Esophagus (tissue), 2 donors: ENCODE measurements around the gene TUBGCP6. TPM values are rescaled to one million over a fixed set of nuclear protein-coding genes. Genes with fewer than 3 reads are reported as not detected.

Source experiments
- H3K27ac ChIP-seq, 2 donors: one replicate each; pipeline ENCODE4 v1.5.1; 2013; ENCODE audit warnings: low read depth in 2 of 2, mild to moderate bottlenecking in 2 of 2, inconsistent platforms in 1 of 2, low read length in 1 of 2, moderate library complexity in 1 of 2
- H3K27me3 ChIP-seq, 2 donors: one replicate each; pipeline ENCODE4 v1.6.1; 2013; ENCODE audit warnings: low read length in 2 of 2, control low read depth in 1 of 2, mild to moderate bottlenecking in 1 of 2; ENCODE audit not compliant: insufficient read depth in 2 of 2, control insufficient read depth in 1 of 2
- H3K36me3 ChIP-seq, 2 donors: one replicate each; pipeline ENCODE4 v1.6.1; 2013; ENCODE audit warnings: low read length in 1 of 2; ENCODE audit not compliant: control insufficient read depth in 2 of 2, insufficient read depth in 2 of 2
- H3K4me1 ChIP-seq, 2 donors: one replicate each; pipeline ENCODE4 v1.6.1; 2013; ENCODE audit warnings: low read length in 1 of 2; ENCODE audit not compliant: control insufficient read depth in 2 of 2, insufficient read depth in 2 of 2
- H3K4me3 ChIP-seq, 2 donors: one replicate each; pipeline ENCODE4 v1.5.1; 2013; ENCODE audit warnings: low read length in 2 of 2, mild to moderate bottlenecking in 2 of 2, low read depth in 1 of 2, moderate library complexity in 1 of 2
- H3K9me3 ChIP-seq, 2 donors: one replicate each; pipeline ENCODE4 v1.6.1; 2013; ENCODE audit warnings: mild to moderate bottlenecking in 2 of 2, low read depth in 1 of 2, low read length in 1 of 2, moderate library complexity in 1 of 2; ENCODE audit not compliant: control insufficient read depth in 2 of 2, insufficient read depth in 1 of 2
- WGBS, 2 donors: extraction: QIAGEN DNeasy Blood & Tissue Kit; methylation state at CpG; one replicate each; pipeline ENCODE4 v1.1.7; 2013; 5-methylcytosine and 5-hydroxymethylcytosine counted together
- polyA plus RNA-seq, 2 donors: library from polyadenylated mRNA; stranded (reverse); fragments of 200-250 nt; gene quantifications; one replicate each; pipeline ENCODE4 v1.2.3, GENCODE V29; 2013
- donor health status: healthy with polysubstance abuse.
- donor health status: Bipolar disorder and iron deficiency.

TUBGCP6 gene
- polyA plus RNA-seq, 2 donors = 19.3 to 37.9 TPM

DNA sequence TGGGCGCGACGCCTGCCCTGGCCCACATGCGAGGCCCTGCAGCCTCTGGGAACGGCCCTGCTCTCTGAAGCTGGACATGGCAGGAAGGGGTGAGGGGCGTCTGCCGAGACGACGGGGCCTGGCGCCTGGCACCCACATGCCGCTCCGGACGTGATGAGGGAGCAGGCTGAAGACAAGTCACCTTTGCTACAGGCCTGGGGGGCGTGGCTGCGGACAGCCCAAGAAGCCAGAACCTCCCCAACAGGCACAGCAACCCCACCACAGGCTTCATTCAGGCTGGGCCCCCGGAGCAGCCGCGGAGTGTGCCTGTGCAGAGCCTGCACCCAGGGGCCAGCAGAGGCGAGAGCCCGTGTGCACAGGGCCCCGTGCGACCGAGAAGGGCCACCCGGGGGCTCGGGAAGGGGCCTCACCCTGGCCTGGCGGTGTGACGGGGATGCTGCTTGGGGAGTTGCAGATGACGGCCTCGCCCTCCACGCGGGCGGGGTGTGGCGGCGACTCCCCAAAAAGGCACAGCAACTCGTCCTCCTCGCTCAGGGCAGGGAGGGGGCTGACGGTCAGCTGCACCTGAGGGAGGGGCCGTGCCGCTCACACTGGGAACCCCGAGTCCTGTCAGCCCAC is 42.0 kb upstream of the TUBGCP6 start:
- Histone ChIP-seq H3K4me1 (peaks cover 6 to 40% of the 10 kb centered on the region in 2 donors), H3K9me3 (no peaks in the 10 kb centered on the region), H3K36me3 (peaks cover 5 to 85% of the 10 kb centered on the region in 2 donors), H3K27ac (peak overlapping the region; percentile 21 to 75), H3K4me3 (no peak overlapping the region), H3K27me3 (no peaks in the 10 kb centered on the region)
- 83 to 86% methylated on average over 37 to 40 of the region's 40 CpGs for WGBS, 2 donors

GRCh38 chr22:50286275-50286674 is 41.5 kb upstream of the TUBGCP6 start:
- H3K4me3 ChIP-seq = no peak overlapping the region
- peaks cover 3 to 44% of the 10 kb centered on the region in 2 donors for H3K4me1 ChIP-seq
- H3K27ac ChIP-seq = peak overlapping the region; percentile 21 to 75
- H3K27me3 ChIP-seq = no peaks in the 10 kb centered on the region
- 76 to 83% methylated on average over 19 to 21 of the region's 21 CpGs for WGBS, 2 donors
- peaks cover 0 to under 1% of the 10 kb centered on the region in 2 donors for H3K9me3 ChIP-seq
- H3K36me3 ChIP-seq = peaks cover 5 to 87% of the 10 kb centered on the region in 2 donors

DNA sequence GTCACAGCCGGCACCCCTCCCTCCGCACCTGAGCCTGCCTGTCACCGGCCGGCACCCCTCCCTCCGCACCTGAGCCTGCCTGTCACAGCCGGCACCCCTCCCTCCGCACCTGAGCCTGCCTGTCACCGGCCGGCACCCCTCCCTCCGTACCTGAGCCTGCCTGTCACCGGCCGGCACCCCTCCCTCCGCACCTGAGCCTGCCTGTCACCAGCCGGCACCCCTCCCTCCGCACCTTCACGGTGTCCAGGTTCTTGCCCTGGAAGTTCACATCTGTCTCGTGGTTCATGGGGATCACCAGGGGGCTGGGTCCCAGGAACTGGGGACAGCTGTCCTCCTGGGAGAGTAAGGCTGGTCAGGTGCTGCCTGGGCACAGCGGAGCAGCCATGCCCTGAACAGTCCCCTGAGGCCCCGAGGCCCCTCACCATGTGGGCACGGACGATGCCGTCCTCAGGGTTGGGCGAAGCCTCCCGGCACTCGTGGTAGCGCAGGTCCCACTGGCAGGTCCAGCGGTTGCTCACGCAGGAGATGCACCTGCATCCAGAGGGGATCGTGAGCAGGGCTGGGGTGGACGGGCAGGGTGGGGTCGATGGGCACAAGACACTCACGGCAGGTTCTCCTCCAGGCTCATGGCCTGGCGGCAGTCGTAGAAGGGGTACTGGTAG is 40.9 kb upstream of the TUBGCP6 start:
- 86 to 88% methylated on average over 25 to 33 of the region's 34 CpGs for WGBS, 2 donors
- Histone ChIP-seq H3K27ac (peak overlapping the region in 1 of 2 donors; percentile 75), H3K4me3 (no peak overlapping the region), H3K9me3 (peaks cover 0 to 3% of the 10 kb centered on the region in 2 donors), H3K27me3 (no peaks in the 10 kb centered on the region), H3K36me3 (peaks cover 5 to 87% of the 10 kb centered on the region in 2 donors), H3K4me1 (peaks cover 3 to 43% of the 10 kb centered on the region in 2 donors)

DNA sequence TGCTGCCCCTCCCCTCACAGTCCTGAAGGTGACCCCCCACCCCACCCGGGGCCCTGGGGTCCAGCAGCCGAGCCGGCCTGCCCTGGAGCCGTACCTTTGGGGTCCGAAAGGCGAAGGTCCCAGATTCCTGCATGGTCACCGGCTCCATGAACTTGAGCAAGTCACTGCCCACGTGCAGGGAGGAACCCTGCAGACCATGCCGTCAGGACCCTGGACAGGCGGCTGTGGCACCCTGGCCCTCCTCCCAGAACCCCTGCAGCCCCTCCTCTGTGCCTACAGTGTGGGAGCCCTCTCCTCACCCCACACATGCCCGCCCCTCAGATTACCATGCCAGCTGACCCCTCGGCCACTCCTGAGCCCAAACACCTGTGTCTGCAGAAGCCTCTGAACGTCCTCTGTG is 39.7 kb upstream of the TUBGCP6 start:
- no peaks in the 10 kb centered on the region for H3K27me3 ChIP-seq
- peaks cover 0 to 5% of the 10 kb centered on the region in 2 donors for H3K9me3 ChIP-seq
- H3K4me1 ChIP-seq = peaks cover 3 to 46% of the 10 kb centered on the region in 2 donors
- H3K4me3 ChIP-seq = peak overlapping the region; percentile 4 to 34
- H3K36me3 ChIP-seq = peaks cover 5 to 88% of the 10 kb centered on the region in 2 donors
- peak overlapping the region; percentile 74 to 86 for H3K27ac ChIP-seq
- WGBS, 2 donors = 81 to 82% methylated on average over 13 of the region's 13 CpGs

DNA sequence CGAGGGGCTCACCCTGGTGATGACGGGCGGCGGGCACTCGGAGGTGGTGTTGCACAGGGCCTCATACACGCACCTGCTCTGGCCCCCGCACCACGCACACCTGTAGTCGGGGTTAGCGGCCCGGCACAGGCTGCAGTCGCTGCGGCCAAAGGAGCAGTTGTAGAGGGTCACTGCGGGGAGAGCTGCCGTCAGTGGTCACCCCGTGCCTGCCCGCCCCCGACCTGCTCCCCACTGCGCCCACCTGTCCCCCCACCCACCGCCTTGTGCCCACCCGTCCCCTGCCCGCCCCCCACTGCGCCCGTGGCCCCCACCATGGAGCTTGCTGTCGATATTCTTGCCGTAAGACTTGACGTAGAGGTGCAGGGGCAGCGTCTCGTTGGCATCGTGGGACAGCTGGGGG is 39.0 kb upstream of the TUBGCP6 start:
- Histone ChIP-seq H3K4me3 (peak overlapping the region; percentile 5 to 41), H3K9me3 (peaks cover 0 to 5% of the 10 kb centered on the region in 2 donors), H3K36me3 (peaks cover 2 to 88% of the 10 kb centered on the region in 2 donors), H3K4me1 (peaks cover 3 to 43% of the 10 kb centered on the region in 2 donors), H3K27me3 (no peaks in the 10 kb centered on the region), H3K27ac (peak overlapping the region; percentile 43 to 90)
- WGBS, 2 donors = 88 to 91% methylated on average over 25 to 30 of the region's 30 CpGs

DNA sequence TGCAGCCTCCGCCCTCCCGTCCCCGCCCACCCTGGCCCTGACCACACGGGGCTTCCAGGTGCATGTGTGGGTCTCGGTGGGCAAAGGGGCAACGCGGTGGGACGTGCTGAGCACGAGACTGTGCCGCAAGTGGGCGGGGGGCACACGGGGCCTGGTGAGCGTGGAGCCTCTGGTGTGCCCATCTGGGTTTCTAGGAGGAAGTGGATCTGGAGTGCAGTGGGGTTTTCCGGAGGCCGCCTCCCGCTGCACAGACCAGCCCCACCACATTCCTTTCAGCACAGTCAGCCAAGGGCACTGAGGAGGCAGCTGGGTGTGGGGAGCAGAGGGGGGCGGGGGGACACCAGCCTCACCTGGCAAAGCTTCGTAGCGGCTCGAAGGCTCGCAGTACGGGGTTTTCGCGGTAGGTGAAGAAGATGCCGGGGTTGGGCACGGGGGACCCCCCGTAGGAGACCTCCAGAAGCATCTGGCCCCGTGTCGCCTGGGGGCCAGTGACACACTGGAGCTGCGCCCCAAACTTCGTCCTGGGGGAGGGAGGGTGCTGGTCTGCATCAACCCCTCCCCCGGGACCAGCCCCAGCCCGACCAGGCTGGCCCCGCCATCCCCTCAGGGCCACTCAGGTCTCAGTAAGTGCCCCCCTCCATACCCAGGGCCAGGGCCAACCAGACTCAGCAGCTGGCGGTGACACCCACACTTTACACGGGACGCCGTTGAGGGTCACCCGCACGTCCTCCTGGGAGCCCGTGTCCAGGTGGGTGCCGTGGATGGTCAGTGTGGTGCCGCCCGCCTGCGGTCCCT is 37.7 kb upstream of the TUBGCP6 start:
- WGBS, 2 donors = 52 to 57% methylated on average over 44 to 45 of the region's 45 CpGs
- H3K27ac ChIP-seq = peak overlapping the region; percentile 90 to 91
- H3K36me3 ChIP-seq = peaks cover 0 to 88% of the 10 kb centered on the region in 2 donors
- H3K4me1 ChIP-seq = peaks cover 3 to 43% of the 10 kb centered on the region in 2 donors
- H3K4me3 ChIP-seq = peak overlapping the region; percentile 12 to 40
- H3K27me3 ChIP-seq = no peaks in the 10 kb centered on the region
- H3K9me3 ChIP-seq = peaks cover 0 to 5% of the 10 kb centered on the region in 2 donors

- WGBS, 2 donors = 42 to 52% methylated on average over 25 of the region's 25 CpGs
- peak overlapping the region; percentile 76 to 82 for H3K27ac ChIP-seq
- peaks cover 0 to 5% of the 10 kb centered on the region in 2 donors for H3K9me3 ChIP-seq
- peak overlapping the region; percentile 12 to 40 for H3K4me3 ChIP-seq
- no peaks in the 10 kb centered on the region for H3K27me3 ChIP-seq
- H3K36me3 ChIP-seq = peaks cover 0 to 86% of the 10 kb centered on the region in 2 donors
- peaks cover 3 to 40% of the 10 kb centered on the region in 2 donors for H3K4me1 ChIP-seq
These were observed 37.1 kb upstream of the TUBGCP6 start for GRCh38 chr22:50281957-50282356.

- WGBS, 2 donors = 86 to 88% methylated on average over 26 to 36 of the region's 36 CpGs
- Histone ChIP-seq H3K4me3 (peak overlapping the region in 1 of 2 donors; percentile 40), H3K4me1 (peaks cover 3 to 36% of the 10 kb centered on the region in 2 donors), H3K27me3 (no peaks in the 10 kb centered on the region), H3K36me3 (peaks cover 0 to 85% of the 10 kb centered on the region in 2 donors), H3K9me3 (peaks cover 0 to 7% of the 10 kb centered on the region in 2 donors), H3K27ac (peak overlapping the region; percentile 76 to 82)
These were observed 36.5 kb upstream of the TUBGCP6 start for GRCh38 chr22:50281384-50281760.

DNA sequence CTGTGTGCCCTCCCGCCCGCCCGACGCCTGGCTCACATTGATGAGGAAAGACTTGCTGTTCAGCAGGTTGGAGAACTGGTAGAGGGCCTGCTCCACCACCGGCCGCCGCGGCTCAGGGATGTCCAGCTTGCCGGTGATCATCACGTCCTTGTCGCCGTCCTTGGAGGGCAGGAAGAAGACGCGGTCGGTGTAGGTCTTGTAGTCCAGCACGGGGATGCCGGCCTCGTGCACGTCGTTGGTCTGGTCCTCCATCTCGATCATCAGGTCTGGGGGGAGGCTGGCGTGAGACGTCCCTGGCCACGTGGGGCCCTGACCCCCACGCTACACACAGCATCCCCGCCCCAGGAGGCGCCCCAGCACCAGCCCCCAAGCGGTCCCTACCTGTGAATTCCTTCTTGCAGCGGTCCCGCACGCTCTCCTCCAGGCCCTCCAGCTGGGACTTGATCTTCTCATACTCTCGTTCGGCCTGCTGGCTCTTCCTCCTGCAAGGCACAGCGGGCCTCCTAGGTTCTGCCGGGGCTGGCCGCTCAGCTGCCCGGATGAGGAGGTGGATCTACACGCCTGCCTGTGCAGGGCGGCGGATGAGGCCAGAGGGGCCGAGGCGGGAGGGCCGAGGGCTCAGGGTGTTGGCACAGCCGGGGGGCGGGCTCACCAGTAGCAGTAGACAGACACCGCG is 36.0 kb upstream of the TUBGCP6 start:
- peak overlapping the region in 1 of 2 donors; percentile 40 for H3K4me3 ChIP-seq
- H3K27me3 ChIP-seq = no peaks in the 10 kb centered on the region
- H3K36me3 ChIP-seq = peaks cover 0 to 85% of the 10 kb centered on the region in 2 donors
- H3K9me3 ChIP-seq = peaks cover 0 to 11% of the 10 kb centered on the region in 2 donors
- WGBS, 2 donors = 91 to 95% methylated on average over 47 of the region's 47 CpGs
- H3K27ac ChIP-seq = peak overlapping the region; percentile 22 to 76
- H3K4me1 ChIP-seq = peaks cover 3 to 31% of the 10 kb centered on the region in 2 donors
